Right atrium auricular region (tissue), 2 donors: ENCODE data around the gene CA5A. TPM values are rescaled to one million over a fixed set of nuclear protein-coding genes. Genes with fewer than 3 reads are reported as not detected.

Source experiments
- DNase-seq: peaks from one replicate; pipeline ENCODE4 v3.0.0-alpha.2; 2019; ENCODE audit warnings: low spot score
- H3K27ac ChIP-seq, 2 donors: fragments of 200-600 bp; sonication (generic); 1 replicate in 1 of 2; 2 replicates in 1 of 2; pipeline ENCODE4 v1.5.1; 2016 to 2019
- H3K27me3 ChIP-seq, 2 donors: fragments of 200-600 bp; sonication (generic); one replicate each; pipeline versions ENCODE4 v1.5.1 to v1.6.0; 2017 to 2019
- H3K36me3 ChIP-seq: fragments of 200-600 bp; sonication (generic); one replicate; pipeline ENCODE4 v1.5.1; 2016
- H3K4me1 ChIP-seq, 2 donors: fragments of 200-600 bp; sonication (generic); one replicate each; pipeline versions ENCODE4 v1.5.1 to v1.6.0; 2017 to 2019
- H3K4me3 ChIP-seq, 2 donors: fragments of 200-600 bp; sonication (generic); 1 replicate in 1 of 2; 2 replicates in 1 of 2; pipeline ENCODE4 v1.5.1; 2017 to 2019; ENCODE audit warnings: mild to moderate bottlenecking in 1 of 2, moderate library complexity in 1 of 2
- H3K9me3 ChIP-seq, 2 donors: fragments of 200-600 bp; sonication (generic); one replicate each; pipeline ENCODE4 v1.5.1; 2019
- CTCF ChIP-seq, 2 donors: fragments of 200-600 bp; sonication (generic); IDR thresholded peaks; one replicate each; pipeline ENCODE4 v1.5.1; 2019; ENCODE audit warnings: antibody characterized with exemption in 2 of 2
- total RNA-seq, 2 donors: library from RNA; depleted of rRNA; stranded (reverse); fragments of >200 nt; gene quantifications; one replicate each; pipeline ENCODE4 v1.1.0, GENCODE V29; 2016

Gene CA5A
- total RNA-seq, 2 donors from 2014 or later: not detected

GRCh38 chr16:87970186-87970585, 33.9 kb upstream of the CA5A start:
- Histone ChIP-seq H3K27me3 (no peaks in the 10 kb centered on the region), H3K27ac (no peak overlapping the region), H3K4me1 (peaks cover 0 to 25% of the 10 kb centered on the region in 2 donors), H3K4me3 (no peak overlapping the region), H3K9me3 (peaks cover 0 to 20% of the 10 kb centered on the region in 2 donors), H3K36me3 (peaks cover 9% of the 10 kb centered on the region)
- TF ChIP-seq CTCF (IDR thresholded peaks at IDR 0.05): no peak
- DNase-seq: no peak

GRCh38 chr16:87968541-87968940, 32.2 kb upstream of the CA5A start:
- TF ChIP-seq CTCF (IDR thresholded peaks at IDR 0.05): no peak
- Histone ChIP-seq H3K36me3 (peaks cover 5% of the 10 kb centered on the region), H3K27me3 (no peaks in the 10 kb centered on the region), H3K4me1 (peaks cover 0 to 41% of the 10 kb centered on the region in 2 donors), H3K4me3 (no peak overlapping the region), H3K9me3 (peaks cover 0 to 20% of the 10 kb centered on the region in 2 donors), H3K27ac (no peak overlapping the region)
- no peak for DNase-seq

- Histone ChIP-seq H3K36me3 (peaks cover 5% of the 10 kb centered on the region), H3K27me3 (no peaks in the 10 kb centered on the region), H3K27ac (peak overlapping the region; percentile 63 to 75), H3K4me1 (peaks cover 0 to 47% of the 10 kb centered on the region in 2 donors), H3K9me3 (peaks cover 0 to 8% of the 10 kb centered on the region in 2 donors), H3K4me3 (peak overlapping the region in 1 of 2 donors; percentile 26)
- no peak for DNase-seq
- no peak for TF ChIP-seq CTCF (IDR thresholded peaks at IDR 0.05)
Measured at GRCh38 chr16:87966685-87967185, 30.4 kb upstream of the CA5A start.

- H3K4me3 ChIP-seq: peak overlapping the region in 1 of 2 donors; percentile 26
- TF ChIP-seq CTCF (IDR thresholded peaks at IDR 0.05): no peak
- H3K27ac ChIP-seq: peak overlapping the region; percentile 63 to 75
- H3K27me3 ChIP-seq: no peaks in the 10 kb centered on the region
- peaks cover 0 to 2% of the 10 kb centered on the region in 2 donors for H3K9me3 ChIP-seq
- no peak for DNase-seq
- H3K36me3 ChIP-seq: peaks cover 3% of the 10 kb centered on the region
- peaks cover 0 to 47% of the 10 kb centered on the region in 2 donors for H3K4me1 ChIP-seq
Measured at GRCh38 chr16:87966064-87966645, 29.8 kb upstream of the CA5A start.

- DNase-seq: no peak
- no peak for TF ChIP-seq CTCF (IDR thresholded peaks at IDR 0.05)
- Histone ChIP-seq H3K36me3 (no peaks in the 10 kb centered on the region), H3K9me3 (no peaks in the 10 kb centered on the region), H3K27ac (peak overlapping the region; percentile 63 to 75), H3K4me1 (peaks cover 0 to 47% of the 10 kb centered on the region in 2 donors), H3K27me3 (no peaks in the 10 kb centered on the region), H3K4me3 (no peak overlapping the region)
Measured at GRCh38 chr16:87965417-87965816, 29.1 kb upstream of the CA5A start.
